Gastrocnemius medialis (tissue), 4 donors: Measurements from ENCODE around the gene ADSS1. TPM values are rescaled to one million over a fixed set of nuclear protein-coding genes. Genes with fewer than 3 reads are reported as not detected.

Experiments used
- ATAC-seq, 2 donors: fragments of 150-250 bp; one replicate each; pipeline ENCODE4 v1.9.1; 2016
- DNase-seq, 2 donors: peaks; one replicate each; pipeline ENCODE4 v3.0.0-alpha.2; 2019
- H3K27ac ChIP-seq, 4 donors: fragments of 200-600 bp; sonication (generic); 1 replicate in 1 of 4; 2 replicates in 3 of 4; pipeline ENCODE4 v1.5.1; 2016 to 2018; ENCODE audit warnings: mild to moderate bottlenecking in 2 of 4, moderate library complexity in 1 of 4
- H3K27me3 ChIP-seq, 3 donors: fragments of 200-600 bp; sonication (generic) in 2 of 3; 1 replicate in 1 of 3; 2 replicates in 2 of 3; pipeline versions ENCODE4 v1.5.1 to v1.6.0; 2016 to 2019; ENCODE audit warnings: mild to moderate bottlenecking in 1 of 3, moderate library complexity in 1 of 3
- H3K36me3 ChIP-seq, 2 donors: fragments of 200-600 bp; sonication (generic) in 1 of 2; one replicate each; pipeline ENCODE4 v1.5.1; 2017 to 2018
- H3K4me1 ChIP-seq, 2 donors: fragments of 200-600 bp; sonication (generic) in 1 of 2; one replicate each; pipeline ENCODE4 v1.5.1; 2016 to 2017; ENCODE audit warnings: mild to moderate bottlenecking in 2 of 2
- H3K4me3 ChIP-seq, 4 donors: fragments of 200-600 bp; sonication (generic) in 3 of 4; 1 replicate in 1 of 4; 2 replicates in 3 of 4; pipeline ENCODE4 v1.5.1; 2016 to 2019; ENCODE audit warnings: mild to moderate bottlenecking in 2 of 4
- H3K9me3 ChIP-seq, 3 donors: fragments of 200-600 bp; sonication (generic) in 2 of 3; 1 replicate in 1 of 3; 2 replicates in 2 of 3; pipeline ENCODE4 v1.5.1; 2016 to 2019
- CTCF ChIP-seq, 5 experiments: fragments of 450-650 bp in 3 of 5; fragments of 200-600 bp in 2 of 5; sonication (generic) in 2 of 5; IDR thresholded peaks in 4 of 5; conservative IDR thresholded peaks in 1 of 5; 1 replicate in 4 of 5; 2 replicates in 1 of 5; pipeline ENCODE4 v1.5.1; 2016 to 2019; ENCODE audit warnings: antibody characterized with exemption in 5 of 5, mild to moderate bottlenecking in 3 of 5, moderate library complexity in 3 of 5
- POLR2A ChIP-seq, 2 donors: fragments of 450-650 bp; IDR thresholded peaks; one replicate each; pipeline ENCODE4 v1.6.1; 2017; ENCODE audit warnings: antibody characterized with exemption in 2 of 2, mild to moderate bottlenecking in 2 of 2, moderate library complexity in 2 of 2
- in situ Hi-C, 4 donors: fragments of 200-750 bp; cut with MboI; loops; one replicate each; pipeline versions ENCODE4 v1.15.0 to v1.8.0; 2017; ENCODE audit warnings: low sequenced_read_pairs in 4 of 4
- intact Hi-C: fragments of 100-400 bp; cut with DNase I; formaldehyde crosslinking; loops from one replicate; pipeline ENCODE4 v1.15.1; 2023; ENCODE audit warnings: low total_unique reads
- total RNA-seq, 4 donors: library from RNA; depleted of rRNA; stranded (reverse); fragments of >200 nt; gene quantifications; one replicate each; pipeline versions ENCODE4 v1.1.0 to v1.2.3, GENCODE V29; 2016

The ADSS1 gene
- total RNA-seq, result 100 to 1,000 TPM; 165 to 577 (median 232) TPM

DNA sequence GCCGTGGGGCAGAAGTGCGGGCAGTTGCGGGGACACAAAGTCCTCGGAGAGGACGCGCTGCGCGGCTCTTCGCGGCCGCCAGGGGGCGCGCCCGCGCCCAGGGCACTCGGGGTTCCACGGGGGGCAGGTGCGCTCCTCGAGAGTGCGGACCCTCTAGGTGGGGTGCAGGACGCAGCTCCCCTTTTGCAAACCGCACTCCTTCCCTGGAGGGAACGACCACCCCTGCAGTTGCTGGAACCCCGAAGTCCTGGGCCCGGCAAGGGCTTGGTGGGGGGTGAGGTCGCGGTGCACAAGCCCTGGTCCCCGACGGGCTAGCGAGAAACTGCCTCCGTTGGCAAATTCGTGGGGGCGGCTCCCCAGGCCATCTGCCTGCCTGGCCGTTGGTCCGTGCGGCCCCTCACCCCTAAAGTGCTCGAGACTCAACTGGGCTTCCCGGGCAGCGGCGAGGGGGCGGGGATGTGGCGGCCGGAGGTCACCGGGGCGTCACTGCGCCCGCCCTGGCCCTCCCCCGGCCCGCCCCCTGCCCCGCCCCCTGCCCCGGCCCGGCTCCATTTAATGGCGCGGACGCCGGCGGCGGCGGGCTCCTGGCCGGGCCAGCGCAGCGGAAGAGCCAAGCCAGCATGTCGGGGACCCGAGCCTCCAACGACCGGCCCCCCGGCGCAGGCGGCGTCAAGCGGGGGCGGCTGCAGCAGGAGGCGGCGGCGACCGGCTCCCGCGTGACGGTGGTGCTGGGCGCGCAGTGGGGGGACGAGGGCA lies at the start of gene ADSS1:
TSS of gene ADSS1 (plus strand) at position 579 of the 756 bp plus-strand sequence. CDS start at position 621, 42 bp downstream.
- H3K27me3 ChIP-seq, result no peaks in the 10 kb centered on the region
- peak within 1 kb of the TSS; percentile 67 to 89 (median 74) for H3K4me3 ChIP-seq
- in situ Hi-C loops (no loop called here), intact Hi-C loops (loop anchor here (1.0 to 10.0 kb wide), 4 partner anchors 12 to 1169 kb away; no protein-coding TSS in a partner anchor)
- ATAC-seq, result peak; percentile 38 to 52
- TF ChIP-seq CTCF (IDR thresholded peaks at IDR 0.05 in 4 of 5, conservative IDR thresholded peaks at IDR 0.05 in 1 of 5) (peak; percentile 95 to 100 (median 98)), POLR2A (IDR thresholded peaks at IDR 0.05) (peak; percentile 67 to 83)
- DNase-seq, result peak; percentile 58 to 79
- H3K36me3 ChIP-seq, result no peaks in the 10 kb centered on the region
- peak within 1 kb of the TSS; percentile 94 to 99 (median 96) for H3K27ac ChIP-seq
- H3K9me3 ChIP-seq, result no peaks in the 10 kb centered on the region
- H3K4me1 ChIP-seq, result peaks cover 59 to 70% of the 10 kb centered on the region in 2 donors

DNA sequence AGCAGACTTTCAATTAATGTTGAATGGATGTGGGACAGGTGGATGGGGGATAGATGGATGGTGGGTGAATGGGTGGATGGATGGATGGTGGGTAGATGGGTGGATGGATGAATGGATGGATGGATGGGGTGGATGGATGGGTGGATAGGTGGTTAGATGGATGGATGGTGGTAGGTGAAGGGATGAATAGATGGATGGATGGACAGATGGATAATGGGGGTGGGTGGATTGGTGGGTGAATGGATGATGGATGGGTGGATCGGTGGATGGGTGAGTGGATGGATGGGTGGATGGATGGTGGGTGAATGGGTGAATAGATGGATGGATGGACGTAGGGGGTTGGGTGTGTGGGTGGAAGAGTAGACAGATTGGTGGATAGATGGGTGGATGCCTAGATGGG lies 48.6 kb upstream of the ADSS1 start:
- ATAC-seq, result no peak

DNA sequence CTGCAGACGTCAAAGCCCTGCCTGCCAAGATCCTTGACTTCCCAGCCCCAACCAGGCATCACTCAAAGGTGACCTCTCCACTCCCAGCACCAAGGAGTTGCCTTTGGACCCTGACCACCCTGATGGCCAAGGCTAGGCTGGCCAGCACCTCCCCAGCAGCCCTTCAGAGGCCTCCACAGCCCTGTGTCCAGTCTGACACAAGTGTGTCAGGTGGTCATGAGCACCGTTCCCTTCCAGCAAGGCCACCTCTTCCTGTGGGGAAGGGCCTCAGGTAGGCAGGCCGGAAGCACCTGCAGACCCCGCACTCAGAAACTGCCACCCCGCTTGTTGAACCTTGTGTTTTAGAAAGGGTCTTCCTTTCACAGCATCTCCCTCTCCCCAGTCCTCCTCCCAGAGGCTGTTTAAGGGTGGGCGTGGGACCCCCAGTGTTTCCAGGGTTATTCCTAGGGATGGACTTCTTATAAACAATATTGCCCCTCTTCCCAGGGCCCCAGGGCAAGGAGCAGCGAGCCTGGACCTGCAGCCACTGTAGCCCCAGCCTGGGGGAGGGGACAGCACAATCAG lies 47.8 kb upstream of the ADSS1 start:
- H3K27ac ChIP-seq, result no peak overlapping the region

More for the DNA sequence above, 48.6 kb upstream of the ADSS1 start:
- Histone ChIP-seq H3K9me3 (no peaks in the 10 kb centered on the region), H3K4me1 (peaks cover 13 to 20% of the 10 kb centered on the region in 2 donors), H3K4me3 (no peak overlapping the region), H3K27me3 (peaks cover 0 to 2% (median 0%) of the 10 kb centered on the region in 3 donors), H3K36me3 (no peaks in the 10 kb centered on the region), H3K27ac (no peak overlapping the region)
- DNase-seq, result no peak
- in situ Hi-C loops, result no loop called here
- intact Hi-C loops, result no loop called here
- no peak for TF ChIP-seq POLR2A (IDR thresholded peaks at IDR 0.05)
- no peak for TF ChIP-seq CTCF (IDR thresholded peaks at IDR 0.05 in 4 of 5, conservative IDR thresholded peaks at IDR 0.05 in 1 of 5)

More for the DNA sequence above, 47.8 kb upstream of the ADSS1 start:
- Histone ChIP-seq H3K36me3 (no peaks in the 10 kb centered on the region), H3K4me1 (peaks cover 18 to 28% of the 10 kb centered on the region in 2 donors), H3K4me3 (no peak overlapping the region), H3K9me3 (no peaks in the 10 kb centered on the region), H3K27me3 (no peaks in the 10 kb centered on the region)
- TF ChIP-seq CTCF (IDR thresholded peaks at IDR 0.05 in 4 of 5, conservative IDR thresholded peaks at IDR 0.05 in 1 of 5) (no peak), POLR2A (IDR thresholded peaks at IDR 0.05) (no peak)
- in situ Hi-C loops (no loop called here), intact Hi-C loops (no loop called here)
- no peak for DNase-seq
- ATAC-seq, result no peak
